GM19328 (cell line): Measurements from ENCODE around the gene HMGXB4.

Experiments used
- ATAC-seq: cut with Tn5 transposase; IDR thresholded peaks from one replicate; pipeline ENCODE4 v1.9.1; 2021; ENCODE audit warnings: mild to moderate bottlenecking, moderate library complexity; ENCODE audit not compliant: unreplicated experiment

Gene HMGXB4

DNA sequence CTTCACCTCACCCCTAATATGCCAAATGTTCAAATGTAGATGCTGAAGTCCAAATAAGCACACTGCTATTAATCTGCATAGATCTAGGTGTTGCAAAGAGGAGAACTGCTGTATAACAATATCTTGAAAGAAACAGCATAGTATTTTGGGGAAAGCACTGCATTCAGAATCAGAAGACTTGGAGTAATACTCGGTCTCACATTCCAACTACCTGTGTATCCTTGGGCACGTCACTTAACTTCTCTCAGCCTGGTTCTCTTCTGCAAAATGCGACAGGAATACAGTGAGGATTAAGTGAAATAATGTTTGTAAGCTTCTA is 332 bp upstream of the HMGXB4 start:
- peak; percentile 3 for ATAC-seq

DNA sequence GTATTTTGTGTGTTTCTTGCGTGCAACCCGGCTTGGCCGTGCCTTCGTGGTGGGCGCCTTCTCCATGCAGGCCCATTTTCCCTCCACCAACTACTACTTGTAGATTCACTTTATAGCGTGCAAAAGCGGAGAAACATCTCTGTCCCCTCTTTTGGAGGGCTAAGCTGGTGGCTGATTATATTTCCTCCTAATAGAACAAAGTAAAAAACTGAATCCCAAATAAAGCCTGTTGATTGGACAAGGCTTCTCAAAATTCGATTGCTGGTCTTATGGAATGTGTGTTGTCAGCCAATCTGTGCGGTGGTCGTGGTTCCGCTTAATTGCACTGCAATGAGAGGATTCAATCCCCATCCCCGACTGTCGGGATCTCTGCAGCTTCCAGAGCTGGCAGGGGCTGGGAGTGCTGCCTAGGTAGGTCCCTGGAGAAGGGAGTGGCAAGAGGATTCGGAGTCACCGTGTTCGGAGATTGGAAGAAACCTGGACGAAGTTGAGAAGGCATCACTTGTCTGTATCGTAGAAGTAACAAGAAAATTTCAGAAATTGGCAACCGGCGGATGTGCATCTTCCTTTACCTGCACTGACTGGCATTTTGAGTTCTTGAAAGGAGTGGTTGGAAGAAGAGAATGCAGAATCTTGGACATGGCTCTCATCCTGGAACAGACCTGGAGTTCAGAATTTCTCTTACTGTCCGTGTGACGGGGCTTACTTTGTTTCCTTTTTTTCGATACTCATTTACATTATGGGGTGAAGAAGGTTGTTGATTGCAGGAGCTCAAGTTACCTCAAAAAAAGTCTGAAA is 1.1 kb downstream of the HMGXB4 start:
- ATAC-seq: peak; percentile 4

DNA sequence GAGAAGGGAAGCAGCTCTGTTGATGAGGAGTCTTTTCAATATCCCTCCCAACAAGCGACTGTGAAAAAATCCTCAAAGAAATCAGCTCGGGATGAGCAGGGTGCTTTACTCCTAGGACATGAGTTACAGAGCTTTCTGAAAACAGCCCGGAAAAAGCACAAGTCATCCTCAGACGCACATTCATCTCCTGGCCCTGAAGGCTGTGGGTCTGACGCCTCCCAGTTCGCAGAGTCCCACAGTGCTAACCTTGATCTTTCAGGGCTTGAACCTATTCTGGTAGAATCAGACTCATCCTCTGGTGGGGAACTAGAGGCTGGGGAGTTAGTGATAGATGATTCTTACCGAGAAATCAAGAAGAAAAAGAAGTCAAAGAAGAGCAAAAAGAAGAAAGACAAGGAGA is 7.7 kb downstream of the HMGXB4 start:
- ATAC-seq: no peak

DNA sequence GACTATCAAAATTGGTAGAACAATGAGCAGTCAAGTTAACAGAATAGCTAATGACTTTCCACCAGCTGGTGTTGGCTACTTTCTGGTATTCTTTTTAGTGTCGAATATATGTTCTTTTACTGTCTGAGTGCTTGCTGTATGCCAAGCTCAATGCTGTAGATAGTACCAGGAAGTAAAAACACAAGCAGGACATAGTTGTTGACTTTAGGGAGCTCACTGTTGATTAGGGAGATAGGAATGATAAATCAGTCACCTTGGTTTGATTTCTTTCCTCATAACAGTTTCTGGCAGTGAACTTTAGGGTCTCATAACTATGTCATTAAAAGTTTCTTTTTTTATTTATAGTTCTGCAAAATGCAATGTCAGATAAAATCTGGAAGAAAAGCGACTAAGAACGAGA is 9.0 kb downstream of the HMGXB4 start:
- no peak for ATAC-seq

DNA sequence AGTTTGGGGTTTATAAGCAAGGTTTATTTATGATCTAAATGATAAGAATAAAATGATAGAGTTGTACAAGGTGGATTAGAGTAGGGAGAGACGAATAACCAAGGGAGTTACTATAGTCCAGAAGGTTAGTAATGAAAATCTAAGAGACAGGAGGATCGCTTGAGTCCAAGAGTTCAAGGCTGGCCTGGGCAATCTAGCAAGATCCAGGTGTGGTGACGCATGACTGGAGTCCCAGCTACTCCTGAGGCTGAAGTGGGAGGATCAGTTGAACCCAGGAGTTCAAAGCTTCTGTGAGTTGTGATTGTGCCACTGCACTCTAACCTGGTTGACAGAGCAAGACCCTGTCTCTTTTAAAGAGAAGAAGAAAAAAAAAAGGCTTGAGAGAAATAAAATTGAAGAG is 12.3 kb downstream of the HMGXB4 start:
- no peak for ATAC-seq

DNA sequence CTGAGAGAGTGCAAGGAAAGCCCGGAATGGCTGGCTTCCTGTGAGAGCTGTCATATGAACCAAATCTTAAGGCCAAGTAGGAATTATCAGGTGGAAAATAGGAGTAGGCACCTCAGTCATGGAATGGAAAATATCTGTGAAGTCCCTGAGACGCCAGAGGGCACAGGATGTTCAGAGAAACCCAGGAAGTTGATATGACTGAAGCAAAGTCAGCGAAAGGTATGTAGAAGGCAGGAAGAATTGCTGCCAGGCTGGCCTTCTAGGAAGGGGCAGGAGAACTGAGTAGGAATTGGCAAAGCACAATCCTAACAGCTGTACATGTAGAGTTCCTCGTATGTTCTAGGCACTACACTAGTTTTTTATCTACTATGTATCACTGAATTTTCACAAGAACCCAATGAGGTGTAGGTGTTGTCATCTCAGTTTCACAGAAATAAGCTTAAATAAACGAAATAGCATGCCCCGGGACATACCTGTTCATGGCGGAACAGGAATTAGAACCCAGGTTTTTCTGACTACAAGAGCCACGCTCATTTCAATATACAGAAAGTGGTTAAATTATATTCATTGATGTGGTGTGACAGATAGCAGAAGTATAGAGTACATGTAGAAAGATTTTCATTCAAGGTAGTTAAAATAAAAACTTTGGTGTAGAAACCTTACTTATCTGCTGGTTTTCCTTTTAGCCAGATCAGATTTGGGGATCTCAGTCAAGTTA is 17.0 kb downstream of the HMGXB4 start:
- ATAC-seq: no peak

DNA sequence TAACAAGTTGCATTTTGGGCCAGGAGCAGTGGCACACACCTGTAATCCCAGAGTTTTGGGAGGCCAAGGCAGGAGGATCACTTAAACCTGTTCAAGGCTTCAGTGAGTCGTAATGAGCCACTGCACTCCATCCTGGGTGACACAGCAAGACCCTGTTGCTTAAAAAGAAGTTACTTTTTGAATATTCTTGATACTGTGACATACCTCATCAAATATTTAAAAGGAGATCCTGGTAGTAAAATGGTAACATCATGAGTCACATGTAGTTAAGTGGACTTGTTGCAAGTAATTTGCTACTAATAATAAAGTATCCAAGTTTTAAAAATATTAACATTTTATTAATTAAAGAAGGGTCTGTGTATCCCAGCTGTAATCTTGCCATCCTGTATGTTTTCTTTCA is 18.3 kb downstream of the HMGXB4 start:
- ATAC-seq: no peak

DNA sequence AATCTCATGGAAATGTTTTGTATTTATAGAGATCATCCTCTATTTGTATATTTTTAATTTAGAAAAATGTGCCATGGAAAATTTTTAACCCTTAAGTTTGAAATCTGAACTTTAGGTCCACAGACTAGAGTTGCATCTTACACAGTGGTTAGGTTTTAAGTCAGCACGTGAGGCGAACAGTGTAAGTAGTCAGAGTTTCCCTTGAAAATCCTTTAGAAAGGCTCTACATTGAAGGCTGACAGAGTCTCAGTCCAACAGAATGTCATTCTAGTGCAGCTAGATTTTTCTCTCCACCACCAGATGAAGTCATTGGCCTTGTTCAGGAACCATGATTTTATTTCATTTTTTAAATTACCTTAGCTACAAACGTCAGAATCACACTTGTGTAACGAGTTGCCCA is 18.7 kb downstream of the HMGXB4 start:
- no peak for ATAC-seq

DNA sequence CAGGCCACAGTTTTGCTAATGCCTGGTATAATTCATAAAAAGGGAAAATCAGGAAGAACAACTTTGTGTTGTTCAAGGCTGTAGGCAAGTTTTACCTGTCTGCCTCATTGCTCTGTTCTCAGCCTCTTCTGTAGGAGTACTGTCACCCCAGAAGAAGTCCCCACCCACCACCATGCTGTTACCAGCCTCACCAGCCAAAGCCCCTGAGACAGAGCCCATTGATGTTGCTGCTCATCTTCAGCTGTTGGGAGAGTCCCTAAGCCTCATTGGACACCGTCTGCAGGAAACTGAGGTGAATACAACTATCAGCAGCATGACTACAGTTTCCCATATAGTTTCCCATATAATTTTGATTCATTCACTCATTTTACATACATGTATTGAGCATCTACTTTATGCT is 30.8 kb downstream of the HMGXB4 start:
- no peak for ATAC-seq

DNA sequence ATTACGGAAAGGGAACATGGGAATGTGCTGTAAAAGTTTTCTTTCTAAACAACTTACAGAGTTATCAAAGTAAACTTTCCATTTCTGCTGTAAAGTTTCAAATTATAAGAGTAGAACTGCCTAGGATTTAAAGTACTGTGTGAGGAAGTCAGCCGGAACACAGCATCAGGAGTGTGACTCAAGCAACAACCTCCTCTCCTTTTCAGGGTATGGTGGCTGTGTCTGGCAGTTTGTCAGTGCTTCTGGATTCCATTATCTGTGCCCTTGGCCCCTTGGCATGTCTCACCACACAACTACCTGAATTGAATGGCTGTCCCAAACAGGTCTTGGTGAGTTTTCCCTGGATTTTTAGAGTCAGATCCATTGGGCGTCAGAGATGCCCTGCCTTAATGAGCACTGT is 35.5 kb downstream of the HMGXB4 start:
- no peak for ATAC-seq

DNA sequence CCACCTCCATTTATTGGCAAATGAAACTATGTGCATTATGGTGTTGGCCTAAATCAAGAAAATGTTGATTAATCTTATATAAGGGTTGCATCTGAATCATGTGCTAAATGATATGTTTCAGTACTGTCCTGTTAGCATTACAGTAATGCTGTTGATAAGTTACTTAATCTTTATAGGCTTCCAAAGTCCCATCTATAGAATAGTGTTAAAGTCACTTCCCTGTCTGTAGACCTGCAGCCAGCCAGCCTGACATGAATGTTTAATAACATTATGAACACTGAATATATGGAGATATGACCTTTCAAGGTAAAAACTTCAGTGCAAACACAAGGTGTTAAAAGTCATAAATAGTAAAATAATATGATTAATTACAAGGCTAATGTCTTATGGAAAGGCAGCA is 38.8 kb downstream of the HMGXB4 start:
- ATAC-seq: no peak

DNA sequence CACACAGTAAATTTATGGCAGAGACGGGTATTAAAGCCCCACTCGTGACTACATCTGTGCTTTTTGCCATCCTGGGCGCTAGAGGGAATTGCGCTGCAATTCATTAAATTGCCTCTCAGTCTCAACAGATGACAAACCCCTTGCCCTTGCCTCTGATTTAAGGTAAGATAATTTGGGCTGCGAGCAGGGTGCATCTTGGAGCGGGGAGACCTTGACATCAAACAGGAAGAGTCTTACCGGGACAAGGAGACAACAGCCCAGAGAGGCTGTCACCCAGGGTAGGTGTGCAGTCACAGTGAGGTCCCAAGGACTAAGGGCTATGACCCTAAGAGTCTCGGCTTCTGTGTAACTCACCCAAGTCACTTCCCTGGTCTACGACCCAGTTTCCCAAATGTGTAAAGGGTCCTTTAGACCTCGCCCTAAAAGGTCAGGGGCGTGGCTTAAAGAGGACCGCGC is 42.0 kb downstream of the HMGXB4 start:
- peak; percentile 3 for ATAC-seq

DNA sequence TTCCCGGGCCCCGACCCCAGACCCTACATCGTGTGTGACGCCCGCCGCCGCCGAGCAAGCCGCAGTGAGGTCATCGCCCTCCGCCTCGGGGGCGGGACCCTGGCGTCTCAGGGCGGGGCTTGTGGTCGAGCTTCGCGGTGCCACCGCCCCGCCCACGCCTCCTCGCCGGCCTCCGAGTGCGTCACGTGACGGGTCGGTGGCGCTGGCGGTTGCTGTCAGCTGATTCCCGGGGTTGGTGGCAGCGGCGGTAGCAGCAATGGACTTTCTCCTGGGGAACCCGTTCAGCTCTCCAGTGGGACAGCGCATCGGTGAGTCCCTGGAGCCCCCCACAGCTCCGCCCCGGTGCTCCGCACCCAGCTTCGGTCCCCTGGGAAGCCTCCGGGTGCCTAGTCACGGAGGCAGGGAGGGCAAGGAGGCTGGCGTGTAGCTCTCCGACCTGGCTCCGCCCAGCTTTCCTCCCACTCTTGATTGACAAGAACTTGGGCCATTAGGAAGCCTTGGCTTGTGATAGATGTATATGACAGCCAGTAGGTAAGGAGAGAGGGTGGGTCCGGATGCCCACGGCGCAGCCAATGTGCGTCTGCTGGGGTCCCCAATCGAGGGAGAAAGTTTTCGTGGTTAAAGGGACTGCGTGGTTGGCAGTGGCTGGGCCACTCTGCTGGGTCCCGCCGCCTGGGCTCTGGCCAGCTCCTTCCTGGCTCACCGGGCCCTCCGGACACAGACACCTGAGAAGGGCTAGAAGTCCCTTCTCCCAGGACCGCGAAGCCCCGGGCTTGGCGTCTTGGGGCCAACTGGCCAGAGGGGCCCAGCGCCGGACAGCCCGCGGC is 42.6 kb downstream of the HMGXB4 start, which contains the start of gene TOM1:
Gene TOM1, plus strand, starts transcription at position 222 of the 827 bp plus-strand sequence. Its CDS starts 35 bp downstream, at position 257.
- ATAC-seq: peak; percentile 89

DNA sequence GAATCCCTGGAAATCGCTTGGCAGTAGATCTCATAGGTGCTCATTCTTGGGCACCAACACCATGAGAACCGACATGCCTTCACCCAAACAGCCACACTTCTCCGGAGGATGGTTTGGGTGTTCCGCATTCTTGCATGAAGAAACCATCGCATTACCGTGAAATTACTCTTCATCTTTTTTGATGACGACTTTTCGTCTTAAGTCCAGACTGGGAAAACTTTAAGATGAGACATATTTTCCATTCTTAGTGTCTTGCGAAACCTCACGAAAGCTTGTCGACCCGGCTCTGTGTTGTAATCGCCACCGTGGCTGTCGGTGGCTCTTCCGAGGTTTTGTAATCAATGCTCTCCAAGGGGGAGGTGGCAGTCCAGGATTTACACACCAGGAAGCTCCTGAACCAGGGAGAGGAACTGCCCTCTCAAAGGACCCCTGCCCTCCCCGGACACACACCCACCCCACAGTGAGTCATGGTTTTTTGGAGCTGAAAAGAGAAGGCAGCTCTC is 44.1 kb downstream of the HMGXB4 start:
- no peak for ATAC-seq

DNA sequence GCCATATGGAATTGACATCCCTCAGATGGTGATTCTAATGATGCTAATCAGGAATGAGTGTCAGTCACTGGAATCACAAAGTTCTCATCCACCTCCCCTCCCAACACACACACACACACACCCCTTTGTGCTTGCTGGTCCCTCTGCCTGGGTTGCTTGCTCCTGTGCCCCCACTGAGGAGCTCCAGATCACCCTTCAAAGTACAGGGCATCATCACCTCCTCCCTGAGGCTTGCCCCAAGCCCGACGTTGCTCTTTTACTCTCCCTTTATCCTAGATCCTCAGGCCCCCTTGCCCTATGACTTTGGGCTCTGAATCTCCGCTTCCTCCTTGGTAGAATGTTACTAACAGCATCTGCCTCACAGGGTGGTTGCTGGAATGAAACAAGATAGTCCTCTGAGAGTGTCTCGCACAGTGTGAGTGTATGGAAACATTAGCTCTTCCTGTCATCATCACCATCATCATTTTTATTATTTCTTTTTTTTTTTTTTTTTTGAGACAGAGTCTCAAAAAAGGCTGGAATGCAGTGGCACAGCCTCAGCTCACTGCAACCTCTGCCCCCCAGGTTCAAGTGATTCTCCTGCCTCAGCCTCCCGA is 45.8 kb downstream of the HMGXB4 start:
- no peak for ATAC-seq

DNA sequence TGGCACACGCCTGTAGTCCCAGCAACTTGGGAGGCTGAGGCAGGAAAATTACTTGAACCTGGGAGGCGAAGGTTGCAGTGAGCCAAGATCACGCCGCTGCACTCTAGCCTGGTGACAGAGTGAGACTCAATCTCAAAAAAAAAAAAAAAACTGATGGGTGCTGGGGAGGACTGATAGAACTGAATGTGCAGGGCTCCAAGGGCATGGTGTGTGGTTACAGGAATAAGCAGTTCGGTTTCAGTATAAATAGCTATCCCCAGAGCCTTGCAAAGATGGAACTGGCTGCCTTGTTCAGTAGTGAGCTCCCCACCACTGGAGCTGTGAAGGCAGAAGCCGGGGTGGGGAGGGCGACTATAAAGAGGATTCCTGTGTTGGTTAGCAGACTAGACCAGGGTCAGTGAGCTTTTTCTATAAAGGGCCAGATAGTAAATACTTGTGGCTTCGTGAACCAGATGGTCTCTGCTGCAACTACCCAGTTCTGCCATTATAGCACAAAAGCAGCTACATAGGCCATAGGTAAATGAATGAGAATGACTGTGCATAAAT is 48.3 kb downstream of the HMGXB4 start:
- ATAC-seq: no peak

DNA sequence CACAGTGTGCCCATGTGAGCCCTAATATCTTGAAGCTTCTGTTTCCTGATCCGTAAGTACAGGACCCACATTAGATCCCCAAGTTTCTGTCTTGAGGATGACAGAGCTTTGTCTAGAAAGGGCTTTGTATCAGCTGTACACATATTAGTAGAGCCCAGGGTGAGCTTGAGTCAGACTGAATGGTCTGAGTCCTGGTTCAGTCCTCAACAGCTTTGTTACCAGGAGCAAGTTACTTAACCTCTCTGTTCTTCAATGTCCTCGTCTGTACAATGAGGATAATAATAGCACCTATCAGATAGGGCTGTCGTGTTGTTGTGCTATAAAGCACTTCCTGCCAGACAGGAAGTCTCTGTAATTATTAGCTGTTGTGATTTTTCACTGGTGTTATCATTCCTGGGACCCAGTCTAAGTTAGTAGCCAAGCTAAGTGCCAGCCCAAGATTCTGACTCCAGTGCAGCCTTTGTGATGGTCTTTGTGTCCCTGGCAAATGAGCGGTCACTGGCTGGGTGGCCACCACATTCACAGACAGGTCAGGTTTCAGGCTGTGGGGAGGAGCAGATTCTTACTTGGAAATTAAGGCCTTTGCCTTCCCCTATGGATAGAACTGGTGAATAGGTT is 49.2 kb downstream of the HMGXB4 start:
- no peak for ATAC-seq

DNA sequence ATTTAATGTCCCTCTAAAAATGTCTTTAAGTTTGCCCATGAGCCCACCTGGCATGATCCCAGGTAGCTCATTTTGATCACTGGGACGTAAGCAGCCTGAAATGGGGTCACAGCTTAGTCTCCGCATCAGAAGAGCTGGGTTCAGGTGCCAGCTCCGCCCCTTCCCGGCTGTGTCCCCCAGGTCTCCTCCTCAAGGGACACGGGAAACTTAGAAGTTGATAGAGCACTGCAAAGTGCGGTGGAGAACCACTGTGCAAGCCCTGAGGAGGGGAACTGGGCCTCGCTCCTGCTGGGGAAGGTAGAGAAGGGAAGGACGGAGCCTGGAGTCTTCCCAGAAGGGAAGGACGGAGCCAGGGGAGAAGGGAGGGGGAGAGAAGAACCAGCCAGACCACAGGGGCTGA is 50.1 kb downstream of the HMGXB4 start:
- no peak for ATAC-seq

DNA sequence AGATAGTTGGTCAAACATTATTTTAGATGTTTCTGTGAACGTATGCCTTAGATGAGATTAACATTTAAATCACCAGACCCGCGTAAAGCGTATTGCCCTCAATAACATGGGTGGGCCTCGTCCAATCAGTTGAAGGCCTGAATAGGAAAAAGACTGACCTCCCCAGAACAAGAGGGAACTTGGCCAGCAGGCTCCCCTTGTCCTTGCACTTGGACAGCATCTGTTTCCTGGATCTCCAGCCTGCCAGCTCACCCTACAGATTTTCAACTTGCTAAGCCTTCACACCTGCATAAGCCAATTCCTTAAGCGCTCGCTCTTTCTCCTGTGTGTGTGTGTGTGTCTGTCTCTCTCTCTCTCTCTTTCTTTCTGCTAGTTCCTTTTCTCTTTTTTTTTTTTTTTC is 50.6 kb downstream of the HMGXB4 start:
- ATAC-seq: no peak

DNA sequence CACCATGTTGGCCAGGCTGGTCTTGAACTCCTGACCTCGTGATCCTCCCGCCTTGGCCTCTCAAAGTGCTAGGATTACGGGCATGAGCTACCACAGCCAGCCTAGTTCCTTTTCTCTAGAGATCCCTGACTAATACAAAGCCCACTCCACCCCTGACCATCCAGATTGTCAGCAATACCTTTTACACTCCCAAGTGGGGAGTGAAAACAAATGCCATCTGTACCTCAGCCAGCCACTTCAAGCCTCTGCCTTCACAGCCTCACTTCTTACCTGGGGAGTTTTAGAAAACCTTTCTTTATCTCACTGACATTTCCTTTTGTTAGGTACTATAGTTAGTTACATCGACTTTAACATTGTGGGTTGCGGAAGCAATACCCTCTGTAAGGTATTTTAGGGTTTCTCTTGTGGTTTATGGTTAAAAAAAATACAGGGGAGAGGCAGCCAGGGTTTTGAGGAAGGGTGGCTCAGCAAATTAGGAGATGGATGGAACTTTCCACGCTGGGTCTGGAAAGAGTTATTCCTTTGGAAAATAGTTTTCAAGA is 51.3 kb downstream of the HMGXB4 start:
- peak; percentile 43 for ATAC-seq
